ENCODE data around the gene TMEM125. TPM values are rescaled to one million over a fixed set of nuclear protein-coding genes. Genes with fewer than 3 reads are reported as not detected.

TMEM125 gene
- total and polyA plus RNA-seq, 8 donors = 7.0 to 41.9 (median 22.8) TPM

DNA sequence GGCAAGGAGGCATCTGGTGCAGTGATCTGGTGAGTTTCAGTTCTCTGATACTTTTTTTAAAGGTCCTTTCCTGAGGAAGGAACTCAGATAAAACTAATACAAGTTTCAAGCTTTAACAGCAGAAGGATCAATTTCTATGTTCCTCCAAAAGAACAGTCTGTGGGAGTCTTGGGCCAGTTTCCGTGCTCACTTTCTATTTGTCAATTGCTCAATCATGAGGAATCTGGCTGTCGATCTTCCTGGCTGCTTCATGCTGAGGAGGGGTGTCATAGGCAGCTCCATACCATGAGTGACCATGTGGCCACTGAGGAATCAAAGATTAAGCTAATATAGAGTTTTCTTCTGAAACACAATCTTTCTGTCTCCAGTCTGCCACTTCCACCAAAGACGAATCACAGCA is 11.4 kb upstream of the TMEM125 start:
- H3K36me3 ChIP-seq = no peaks in the 10 kb centered on the region
- TF ChIP-seq POLR2AphosphoS5 (IDR thresholded peaks at IDR 0.05) (no peak), EP300 (IDR thresholded peaks at IDR 0.05) (no peak), POLR2A (IDR thresholded peaks at IDR 0.05) (no peak)
- TF ChIP-seq, protein P1, sequence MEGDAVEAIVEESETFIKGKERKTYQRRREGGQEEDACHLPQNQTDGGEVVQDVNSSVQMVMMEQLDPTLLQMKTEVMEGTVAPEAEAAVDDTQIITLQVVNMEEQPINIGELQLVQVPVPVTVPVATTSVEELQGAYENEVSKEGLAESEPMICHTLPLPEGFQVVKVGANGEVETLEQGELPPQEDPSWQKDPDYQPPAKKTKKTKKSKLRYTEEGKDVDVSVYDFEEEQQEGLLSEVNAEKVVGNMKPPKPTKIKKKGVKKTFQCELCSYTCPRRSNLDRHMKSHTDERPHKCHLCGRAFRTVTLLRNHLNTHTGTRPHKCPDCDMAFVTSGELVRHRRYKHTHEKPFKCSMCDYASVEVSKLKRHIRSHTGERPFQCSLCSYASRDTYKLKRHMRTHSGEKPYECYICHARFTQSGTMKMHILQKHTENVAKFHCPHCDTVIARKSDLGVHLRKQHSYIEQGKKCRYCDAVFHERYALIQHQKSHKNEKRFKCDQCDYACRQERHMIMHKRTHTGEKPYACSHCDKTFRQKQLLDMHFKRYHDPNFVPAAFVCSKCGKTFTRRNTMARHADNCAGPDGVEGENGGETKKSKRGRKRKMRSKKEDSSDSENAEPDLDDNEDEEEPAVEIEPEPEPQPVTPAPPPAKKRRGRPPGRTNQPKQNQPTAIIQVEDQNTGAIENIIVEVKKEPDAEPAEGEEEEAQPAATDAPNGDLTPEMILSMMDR (IDR thresholded peaks at IDR 0.05) = no peak
- H3K9me3 ChIP-seq = no peaks in the 10 kb centered on the region
- H3K4me3 ChIP-seq = no peak overlapping the region
- DNase-seq = no peak
- H3K27me3 ChIP-seq = no peaks in the 10 kb centered on the region
- peaks cover 18 to 35% (median 21%) of the 10 kb centered on the region in 4 donors for H3K4me1 ChIP-seq
- H3K27ac ChIP-seq = peak overlapping the region in 2 of 5 donors; percentile 85 to 91
- intact Hi-C loops (cut with DNase I; ENCODE audit: low total_unique reads) = no loop called here
- 45 to 86% (median 50%) methylated on average over 3 of the region's 3 CpGs for WGBS, 5 donors

DNA sequence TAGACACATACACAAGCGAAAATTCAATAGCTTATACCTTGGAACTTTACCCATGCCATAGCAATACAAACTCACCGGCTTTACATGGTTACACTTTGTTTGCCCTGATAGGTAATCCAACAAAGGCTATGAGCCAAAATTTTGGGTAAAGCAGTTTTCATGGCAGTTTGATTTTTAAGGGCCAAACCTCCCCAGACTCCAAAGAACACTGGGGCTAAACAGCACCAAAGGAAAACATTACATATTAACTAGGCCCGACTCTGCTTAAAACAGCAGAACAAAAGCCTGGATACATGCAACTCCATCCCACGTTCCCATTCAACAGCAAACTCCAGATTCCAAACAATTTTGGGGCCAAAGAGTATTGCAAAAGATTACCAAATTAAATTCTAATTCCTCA is 4.4 kb upstream of the TMEM125 start:
- peak overlapping the region in 1 of 5 donors; percentile 36 for H3K27ac ChIP-seq
- intact Hi-C loops (cut with DNase I; ENCODE audit: low total_unique reads) = no loop called here
- no peaks in the 10 kb centered on the region for H3K36me3 ChIP-seq
- H3K4me1 ChIP-seq = peaks cover 0 to 23% (median 14%) of the 10 kb centered on the region in 4 donors
- DNase-seq = no peak
- 31 to 56% (median 48%) methylated on average over 4 of the region's 4 CpGs for WGBS, 5 donors
- H3K9me3 ChIP-seq = no peaks in the 10 kb centered on the region
- no peak for TF ChIP-seq POLR2AphosphoS5 (IDR thresholded peaks at IDR 0.05)
- H3K4me3 ChIP-seq = no peak overlapping the region
- peaks cover 0 to 4% (median under 1%) of the 10 kb centered on the region in 3 donors for H3K27me3 ChIP-seq

DNA sequence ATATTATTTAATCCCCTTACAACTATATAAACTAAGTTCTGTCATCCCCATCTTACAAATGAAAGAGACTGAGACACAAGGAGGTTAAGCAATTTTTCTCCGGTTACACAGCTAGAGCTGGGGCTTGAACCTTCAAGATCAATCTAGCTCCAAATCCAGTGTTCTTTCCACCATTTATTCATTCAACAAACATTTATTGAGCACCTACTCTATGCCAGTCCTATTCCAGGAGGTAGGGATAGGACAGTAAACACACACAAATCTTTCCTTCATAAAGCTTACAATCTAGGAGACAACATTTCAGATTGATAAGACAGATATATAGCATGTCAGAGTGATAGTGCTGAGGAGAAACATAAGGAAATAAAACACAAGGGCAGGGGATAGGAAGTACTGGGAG is 2.9 kb upstream of the TMEM125 start:
- Histone ChIP-seq H3K4me1 (peaks cover 0 to 38% (median 24%) of the 10 kb centered on the region in 4 donors), H3K9me3 (no peaks in the 10 kb centered on the region), H3K36me3 (no peaks in the 10 kb centered on the region), H3K4me3 (no peak overlapping the region), H3K27me3 (peaks cover 0 to 18% (median 10%) of the 10 kb centered on the region in 3 donors), H3K27ac (peak overlapping the region in 1 of 5 donors; percentile 35)
- intact Hi-C loops (cut with DNase I; ENCODE audit: low total_unique reads) = no loop called here
- DNase-seq = no peak
- WGBS, 5 donors = 93 to 98% (median 95%) methylated on average over 1 of the region's 1 CpG
- TF ChIP-seq EP300 (IDR thresholded peaks at IDR 0.05) (no peak), POLR2AphosphoS5 (IDR thresholded peaks at IDR 0.05) (no peak), POLR2A (IDR thresholded peaks at IDR 0.05) (no peak)
- TF ChIP-seq, protein P1 (IDR thresholded peaks at IDR 0.05) = no peak

DNA sequence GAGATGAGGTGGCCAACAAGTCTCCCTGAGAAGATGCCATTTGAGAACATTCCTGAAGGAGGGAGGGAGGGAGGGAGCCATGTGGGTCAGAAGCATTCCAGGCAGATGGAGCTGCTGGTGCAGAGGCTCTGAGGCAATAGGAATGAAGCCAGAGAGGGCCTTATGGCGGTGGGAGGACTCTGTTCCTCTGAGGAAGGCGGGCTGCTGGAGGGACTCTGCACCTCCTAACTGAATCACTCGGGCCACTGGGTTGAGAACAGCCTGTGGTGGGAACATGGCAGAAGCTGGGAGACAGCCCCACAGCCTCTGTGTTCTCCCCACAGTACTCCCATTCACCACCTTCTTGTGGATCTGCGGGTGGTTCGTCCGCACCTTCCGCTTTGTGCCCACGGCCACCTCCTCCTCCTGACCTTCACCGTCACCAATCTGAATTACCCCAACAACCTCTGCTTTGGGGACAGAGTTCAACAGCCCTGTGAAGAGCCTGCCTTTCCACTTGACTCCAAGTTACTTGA is 2.4 kb upstream of the TMEM125 start:
- 58 to 83% (median 72%) methylated on average over 9 of the region's 9 CpGs for WGBS, 5 donors
- Histone ChIP-seq H3K4me3 (no peak overlapping the region), H3K9me3 (no peaks in the 10 kb centered on the region), H3K4me1 (peaks cover 0 to 41% (median 24%) of the 10 kb centered on the region in 4 donors), H3K27ac (peak overlapping the region in 1 of 5 donors; percentile 35), H3K27me3 (peaks cover 0 to 23% (median 10%) of the 10 kb centered on the region in 3 donors), H3K36me3 (no peaks in the 10 kb centered on the region)
- TF ChIP-seq POLR2AphosphoS5 (IDR thresholded peaks at IDR 0.05) = no peak
- no peak for TF ChIP-seq POLR2A (IDR thresholded peaks at IDR 0.05)
- TF ChIP-seq, protein P1 (IDR thresholded peaks at IDR 0.05) = no peak
- TF ChIP-seq EP300 (IDR thresholded peaks at IDR 0.05) = no peak
- peak in 1 of 2 donors; percentile 20 for DNase-seq
- intact Hi-C loops (cut with DNase I; ENCODE audit: low total_unique reads) = no loop called here

DNA sequence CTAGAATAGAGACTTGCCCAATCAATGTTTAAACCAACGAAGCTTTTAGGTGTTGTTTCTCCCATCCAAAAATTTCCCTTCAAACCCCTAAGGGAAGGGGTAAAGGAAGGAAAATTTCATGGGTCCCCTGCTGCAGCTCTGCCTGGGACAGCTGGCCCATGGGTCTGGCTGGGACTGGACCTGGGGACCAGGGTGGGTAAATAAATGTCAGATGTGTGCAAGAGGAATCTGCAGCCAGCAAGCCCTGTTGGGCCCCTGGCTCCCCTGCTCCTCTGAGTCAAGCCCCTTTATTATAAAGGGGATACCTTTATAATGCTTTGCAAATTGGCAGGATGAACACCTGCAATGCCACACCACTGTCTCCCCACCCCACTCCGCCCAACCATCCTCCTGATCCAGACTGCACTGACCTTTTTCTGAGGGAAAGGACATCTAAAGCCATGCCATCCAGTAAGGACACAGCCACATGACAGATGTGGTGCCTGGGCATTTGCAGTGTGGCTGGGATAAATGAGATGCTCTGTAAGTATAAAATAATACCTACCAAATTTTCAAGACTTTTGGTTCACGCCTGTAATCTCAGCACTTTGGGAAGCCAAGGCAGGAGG is 1.9 kb upstream of the TMEM125 start:
- Histone ChIP-seq H3K27ac (peak overlapping the region in 1 of 5 donors; percentile 35), H3K27me3 (peaks cover 0 to 28% (median 10%) of the 10 kb centered on the region in 3 donors), H3K36me3 (no peaks in the 10 kb centered on the region), H3K4me3 (no peak overlapping the region), H3K9me3 (no peaks in the 10 kb centered on the region), H3K4me1 (peaks cover 0 to 41% (median 24%) of the 10 kb centered on the region in 4 donors)
- intact Hi-C loops (cut with DNase I; ENCODE audit: low total_unique reads) = no loop called here
- peak in 1 of 2 donors; percentile 23 for DNase-seq
- WGBS, 5 donors = 68 to 77% (median 73%) methylated on average over 3 of the region's 3 CpGs
- TF ChIP-seq, protein P1 (IDR thresholded peaks at IDR 0.05) = no peak
- TF ChIP-seq EP300 (IDR thresholded peaks at IDR 0.05) (no peak), POLR2AphosphoS5 (IDR thresholded peaks at IDR 0.05) (no peak)
